ENCODE results near the gene HBB.

- TF ChIP-seq CTCF (conservative IDR thresholded peaks at IDR 0.05), result no peak
- no peak for TF ChIP-seq ZFX (IDR thresholded peaks at IDR 0.05)
Measured at GRCh38 chr11:5225480-5225871, 1.4 kb downstream of the HBB start.

All from C4-2B (cell line).